Cardiac fibroblast (primary cell): ENCODE measurements around the gene CHCHD6.

Experiments used
- DNase-seq, 2 donors: peaks; one replicate each; pipeline versions ENCODE4 v3.0.0 to v3.0.0-alpha.2; 2010; ENCODE audit warnings: low read depth in 2 of 2
- H3K4me3 ChIP-seq, 2 donors: replicated peaks in 1 of 2; 1 replicate in 1 of 2; 2 replicates in 1 of 2; pipeline ENCODE4 v1.5.1; 2011; ENCODE audit warnings: low read depth in 2 of 2, low read length in 2 of 2, mild to moderate bottlenecking in 2 of 2, moderate library complexity in 1 of 2
- CTCF ChIP-seq: IDR thresholded peaks from one replicate; pipeline ENCODE4 v1.5.1; 2011; ENCODE audit warnings: low read depth, mild to moderate bottlenecking, low read length, inconsistent platforms

Gene CHCHD6

GRCh38 chr3:126765187-126766069 is 61.4 kb downstream of the CHCHD6 start:
- no peak overlapping the region for H3K4me3 ChIP-seq
- no peak for DNase-seq
- TF ChIP-seq CTCF: no peak

GRCh38 chr3:126766653-126767052 is 62.6 kb downstream of the CHCHD6 start:
- TF ChIP-seq CTCF: no peak

GRCh38 chr3:126768903-126769302 is 64.9 kb downstream of the CHCHD6 start:
- DNase-seq: no peak
- TF ChIP-seq CTCF: no peak
- no peak overlapping the region for H3K4me3 ChIP-seq

More at GRCh38 chr3:126766653-126767052, 62.6 kb downstream of the CHCHD6 start:
- H3K4me3 ChIP-seq: no peak overlapping the region
- DNase-seq: no peak

GRCh38 chr3:126770096-126770495 is 66.1 kb downstream of the CHCHD6 start:
- no peak overlapping the region for H3K4me3 ChIP-seq
- TF ChIP-seq CTCF: no peak
- DNase-seq: peak in 1 of 2 donors; percentile 18

GRCh38 chr3:126773167-126773566 is 69.1 kb downstream of the CHCHD6 start:
- H3K4me3 ChIP-seq: no peak overlapping the region
- TF ChIP-seq CTCF: no peak
- DNase-seq: no peak

GRCh38 chr3:126773783-126774182 is 69.7 kb downstream of the CHCHD6 start:
- H3K4me3 ChIP-seq: no peak overlapping the region
- TF ChIP-seq CTCF: no peak
- DNase-seq: peak in 1 of 2 donors; percentile 18
